Measurements from ENCODE around the gene CLIP1.

DNA sequence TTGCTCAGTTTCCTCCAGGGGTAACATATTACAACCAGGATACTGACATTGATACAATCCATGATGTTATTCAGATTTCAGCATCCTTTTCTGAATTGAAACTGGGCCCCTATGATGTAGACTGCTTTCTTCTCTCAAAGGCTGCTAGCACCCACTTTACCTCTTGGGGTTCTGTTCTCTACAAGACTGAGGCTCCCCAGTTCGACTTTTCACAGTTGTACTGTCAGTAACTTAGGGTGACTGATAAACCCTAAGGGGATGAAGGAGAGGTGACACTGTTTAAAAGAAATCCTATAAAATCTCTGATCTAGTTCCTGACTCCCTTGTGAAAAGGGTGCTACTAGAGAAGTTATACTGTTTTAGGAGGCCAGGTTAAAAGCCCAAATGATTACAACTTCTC, 157.0 kb downstream of the CLIP1 start:
- TF ChIP-seq, protein P1, sequence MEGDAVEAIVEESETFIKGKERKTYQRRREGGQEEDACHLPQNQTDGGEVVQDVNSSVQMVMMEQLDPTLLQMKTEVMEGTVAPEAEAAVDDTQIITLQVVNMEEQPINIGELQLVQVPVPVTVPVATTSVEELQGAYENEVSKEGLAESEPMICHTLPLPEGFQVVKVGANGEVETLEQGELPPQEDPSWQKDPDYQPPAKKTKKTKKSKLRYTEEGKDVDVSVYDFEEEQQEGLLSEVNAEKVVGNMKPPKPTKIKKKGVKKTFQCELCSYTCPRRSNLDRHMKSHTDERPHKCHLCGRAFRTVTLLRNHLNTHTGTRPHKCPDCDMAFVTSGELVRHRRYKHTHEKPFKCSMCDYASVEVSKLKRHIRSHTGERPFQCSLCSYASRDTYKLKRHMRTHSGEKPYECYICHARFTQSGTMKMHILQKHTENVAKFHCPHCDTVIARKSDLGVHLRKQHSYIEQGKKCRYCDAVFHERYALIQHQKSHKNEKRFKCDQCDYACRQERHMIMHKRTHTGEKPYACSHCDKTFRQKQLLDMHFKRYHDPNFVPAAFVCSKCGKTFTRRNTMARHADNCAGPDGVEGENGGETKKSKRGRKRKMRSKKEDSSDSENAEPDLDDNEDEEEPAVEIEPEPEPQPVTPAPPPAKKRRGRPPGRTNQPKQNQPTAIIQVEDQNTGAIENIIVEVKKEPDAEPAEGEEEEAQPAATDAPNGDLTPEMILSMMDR (IDR thresholded peaks at IDR 0.05): no peak
- no peak for TF ChIP-seq POLR2A (IDR thresholded peaks at IDR 0.05)
